Measurements from ENCODE around the gene HBA1.
"Not testable (repeated sequence)": the region's sequence is repeated elsewhere in the genome, so short reads cannot be mapped to it uniquely, and the experiment has no call there.

HBA1 gene

DNA sequence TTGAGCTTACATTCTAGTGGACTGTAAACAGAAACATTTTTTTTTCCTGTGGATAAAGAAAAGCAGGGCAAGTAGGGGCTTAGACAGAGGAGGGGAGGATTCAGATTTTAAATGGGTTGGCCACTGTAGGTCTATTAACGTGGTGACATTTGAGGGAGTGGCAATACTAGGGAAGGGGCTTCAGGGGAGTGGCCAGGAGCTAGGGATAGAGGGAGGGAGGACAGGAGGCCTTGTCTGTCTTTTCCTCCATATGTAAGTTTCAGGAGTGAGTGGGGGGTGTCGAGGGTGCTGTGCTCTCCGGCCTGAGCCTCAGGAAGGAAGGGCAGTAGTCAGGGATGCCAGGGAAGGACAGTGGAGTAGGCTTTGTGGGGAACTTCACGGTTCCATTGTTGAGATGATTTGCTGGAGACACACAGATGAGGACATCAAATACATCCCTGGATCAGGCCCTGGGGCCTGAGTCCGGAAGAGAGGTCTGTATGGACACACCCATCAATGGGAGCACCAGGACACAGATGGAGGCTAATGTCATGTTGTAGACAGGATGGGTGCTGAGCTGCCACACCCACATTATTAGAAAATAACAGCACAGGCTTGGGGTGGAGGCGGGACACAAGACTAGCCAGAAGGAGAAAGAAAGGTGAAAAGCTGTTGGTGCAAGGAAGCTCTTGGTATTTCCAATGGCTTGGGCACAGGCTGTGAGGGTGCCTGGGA lies 17.2 kb upstream of the HBA1 start:
- in situ Hi-C loops (cut with HindIII; ENCODE audit: low sequenced_read_pairs), result no loop called here

GRCh38 chr16:160242-160641 lies 16.2 kb upstream of the HBA1 start:
- in situ Hi-C loops (cut with HindIII; ENCODE audit: low sequenced_read_pairs), result not testable (repeated sequence)

DNA sequence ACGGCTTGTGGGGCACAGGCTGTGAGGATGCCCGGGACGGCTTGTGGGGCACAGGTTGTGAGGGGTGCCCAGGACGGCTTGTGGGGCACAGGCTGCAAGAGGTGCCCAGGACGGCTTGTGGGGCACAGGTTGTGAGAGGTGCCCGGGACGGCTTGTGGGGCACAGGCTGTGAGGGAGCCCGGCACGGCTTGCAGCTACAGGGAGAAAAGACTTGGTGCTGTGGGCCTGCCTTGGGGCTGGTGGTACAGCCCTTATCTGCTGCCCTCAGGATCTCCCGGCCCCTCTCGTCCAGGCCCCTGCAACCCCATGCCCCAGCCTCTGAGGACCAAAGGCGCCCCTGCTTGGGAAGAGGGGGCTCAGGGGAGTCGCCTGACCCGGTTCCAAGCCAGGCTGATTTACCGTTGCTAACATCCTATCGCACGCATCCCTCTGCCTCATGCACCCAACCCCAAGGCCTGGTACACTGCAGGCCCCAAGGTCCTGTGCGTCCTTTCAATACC lies 15.7 kb upstream of the HBA1 start:
- in situ Hi-C loops (cut with HindIII; ENCODE audit: low sequenced_read_pairs), result no loop called here

- in situ Hi-C loops (cut with HindIII; ENCODE audit: low sequenced_read_pairs), result no loop called here
Measured at GRCh38 chr16:162271-162991, 14.0 kb upstream of the HBA1 start.

DNA sequence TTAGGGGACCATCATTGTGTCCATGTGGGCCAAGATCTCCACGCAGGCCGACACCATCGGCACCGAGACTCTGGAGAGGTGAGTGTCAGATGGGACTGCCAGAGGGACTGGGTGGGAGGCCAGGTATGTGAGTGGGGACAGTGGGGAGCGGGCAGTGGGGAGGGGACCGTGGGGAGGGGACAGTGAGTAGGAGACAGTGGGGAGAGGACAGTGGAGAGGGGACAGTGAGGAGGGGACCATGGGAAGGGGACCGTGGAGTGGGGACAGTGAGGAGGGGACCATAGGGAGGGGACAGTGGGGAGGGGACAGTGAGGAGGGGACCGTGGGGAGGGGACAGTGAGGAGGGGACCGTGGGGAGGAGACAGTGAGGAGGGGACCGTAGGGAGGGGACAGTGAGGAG lies 13.3 kb upstream of the HBA1 start:
- in situ Hi-C loops (cut with HindIII; ENCODE audit: low sequenced_read_pairs), result not testable (repeated sequence)

- in situ Hi-C loops (cut with HindIII; ENCODE audit: low sequenced_read_pairs), result not testable (repeated sequence)
Measured at GRCh38 chr16:163696-164095, 12.8 kb upstream of the HBA1 start.

GRCh38 chr16:164134-164823 lies 12.2 kb upstream of the HBA1 start:
- in situ Hi-C loops (cut with HindIII; ENCODE audit: low sequenced_read_pairs), result not testable (repeated sequence)

DNA sequence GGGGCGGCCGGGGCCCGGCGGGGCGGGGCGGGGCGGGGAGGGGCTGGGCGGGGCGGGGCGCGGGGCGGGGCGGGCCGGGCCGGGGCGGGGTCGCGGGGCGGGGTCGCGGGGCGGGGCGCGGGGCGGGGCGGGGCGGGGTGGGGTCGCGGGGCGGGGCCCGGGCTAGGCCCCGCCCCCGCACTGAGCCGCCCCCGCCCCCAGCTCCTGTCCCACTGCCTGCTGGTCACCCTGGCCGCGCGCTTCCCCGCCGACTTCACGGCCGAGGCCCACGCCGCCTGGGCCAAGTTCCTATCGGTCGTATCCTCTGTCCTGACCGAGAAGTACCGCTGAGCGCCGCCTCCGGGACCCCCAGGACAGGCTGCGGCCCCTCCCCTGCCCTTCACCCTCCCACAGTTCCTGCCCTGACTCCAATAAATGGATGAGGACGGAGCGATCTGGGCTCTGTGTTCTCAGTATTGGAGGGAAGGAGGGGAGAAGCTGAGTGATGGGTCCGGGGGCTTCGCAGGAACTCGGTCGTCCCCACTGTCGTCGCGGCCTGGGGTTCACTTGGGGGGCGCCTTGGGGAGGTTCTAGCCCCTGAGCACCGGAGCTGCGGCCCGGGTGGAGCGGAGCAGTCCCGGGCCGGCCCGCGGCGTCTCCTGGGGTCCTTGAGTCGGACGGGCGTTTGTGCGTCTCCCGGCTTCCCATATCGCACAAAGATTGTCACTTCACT lies 11.5 kb upstream of the HBA1 start:
- in situ Hi-C loops (cut with HindIII; ENCODE audit: low sequenced_read_pairs), result no loop called here

DNA sequence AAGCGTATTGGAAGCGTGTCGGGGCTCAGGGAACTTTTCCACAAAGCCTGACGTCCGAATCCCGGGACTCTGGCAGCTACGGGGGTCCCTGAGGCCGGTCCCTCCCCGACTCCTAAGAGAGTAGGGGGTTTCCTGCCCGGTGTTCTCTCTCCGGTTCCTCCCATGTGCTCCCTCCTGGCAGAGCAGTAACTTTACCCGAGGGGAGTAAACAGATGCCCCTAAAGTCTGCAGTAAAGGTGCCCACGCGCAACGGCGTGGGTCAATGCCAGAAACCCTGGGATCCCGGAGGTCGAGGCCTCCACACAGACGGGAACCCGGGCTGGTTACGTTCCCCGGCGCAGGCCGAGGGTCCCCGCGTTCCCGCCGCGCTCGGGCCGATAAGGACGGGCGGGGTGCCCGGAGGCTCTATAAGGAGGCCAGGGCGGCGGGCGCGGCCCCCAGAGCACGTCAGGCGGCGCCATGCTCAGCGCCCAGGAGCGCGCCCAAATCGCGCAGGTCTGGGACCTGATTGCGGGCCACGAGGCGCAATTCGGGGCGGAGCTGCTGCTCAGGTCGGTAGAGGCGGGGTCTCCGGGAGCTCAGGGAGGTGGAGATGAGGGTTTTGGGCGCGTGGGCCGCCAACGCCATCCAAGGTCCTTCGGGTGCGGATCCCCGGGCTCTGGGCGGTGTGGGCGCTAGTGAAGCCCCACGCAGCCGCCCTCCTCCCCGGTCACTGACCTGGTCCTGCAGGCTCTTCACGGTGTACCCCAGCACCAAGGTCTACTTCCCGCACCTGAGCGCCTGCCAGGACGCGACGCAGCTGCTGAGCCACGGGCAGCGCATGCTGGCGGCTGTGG lies 10.7 kb upstream of the HBA1 start, which contains the start of gene HBM:
HBM (plus strand) TSS at position 440 of the 836 bp plus-strand sequence; CDS start at position 460, 20 bp downstream.
- in situ Hi-C loops (cut with HindIII; ENCODE audit: low sequenced_read_pairs), result no loop called here

- in situ Hi-C loops (cut with HindIII; ENCODE audit: low sequenced_read_pairs), result no loop called here
Measured at GRCh38 chr16:166375-167121, 9.9 kb upstream of the HBA1 start.

DNA sequence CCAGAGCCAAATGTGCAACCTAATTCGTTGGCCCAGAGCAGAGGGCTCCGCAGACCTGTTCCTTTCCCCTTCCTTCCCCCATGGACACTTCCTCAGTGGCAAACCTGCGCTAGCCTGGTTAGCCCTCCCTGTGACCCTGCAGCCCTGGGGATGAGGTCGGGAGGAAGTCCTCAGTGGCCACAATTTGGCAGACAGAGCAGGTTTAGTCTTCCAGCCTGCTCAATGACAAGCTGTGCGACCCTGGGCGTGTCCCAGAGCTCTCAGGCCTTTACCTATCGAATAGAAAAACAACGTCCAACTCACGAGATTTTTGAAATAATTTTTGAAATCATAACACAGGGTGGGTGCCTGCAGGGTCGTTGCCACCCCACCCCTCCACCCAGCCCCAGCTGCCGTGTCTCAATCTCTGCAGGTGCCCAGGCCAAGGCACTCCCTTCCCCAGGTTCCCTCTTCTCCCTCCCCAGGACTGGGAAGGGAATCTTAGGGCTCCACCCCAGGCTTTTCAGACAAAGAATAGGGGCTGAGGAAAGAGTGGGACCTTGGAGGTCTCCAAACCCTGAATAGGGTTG lies 9.3 kb upstream of the HBA1 start:
- in situ Hi-C loops (cut with HindIII; ENCODE audit: low sequenced_read_pairs), result no loop called here

DNA sequence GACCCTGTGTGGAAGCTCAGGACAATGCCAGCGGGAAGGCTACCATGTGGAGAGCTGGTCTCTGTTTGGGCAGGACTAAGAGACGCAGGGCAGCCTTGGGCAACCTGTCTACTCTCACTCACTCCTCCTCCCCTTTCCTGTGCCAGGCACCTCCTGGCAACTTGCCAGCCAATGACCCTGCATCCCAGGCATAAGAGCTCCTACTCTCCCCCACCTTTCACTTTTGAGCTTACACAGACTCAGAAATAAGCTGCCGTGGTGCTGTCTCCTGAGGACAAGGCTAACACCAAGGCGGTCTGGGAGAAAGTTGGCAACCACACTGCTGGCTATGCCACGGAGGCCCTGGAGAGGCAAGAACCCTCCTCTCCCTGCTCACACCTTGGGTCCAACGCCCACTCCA lies 8.1 kb upstream of the HBA1 start:
- in situ Hi-C loops (cut with HindIII; ENCODE audit: low sequenced_read_pairs), result no loop called here

DNA sequence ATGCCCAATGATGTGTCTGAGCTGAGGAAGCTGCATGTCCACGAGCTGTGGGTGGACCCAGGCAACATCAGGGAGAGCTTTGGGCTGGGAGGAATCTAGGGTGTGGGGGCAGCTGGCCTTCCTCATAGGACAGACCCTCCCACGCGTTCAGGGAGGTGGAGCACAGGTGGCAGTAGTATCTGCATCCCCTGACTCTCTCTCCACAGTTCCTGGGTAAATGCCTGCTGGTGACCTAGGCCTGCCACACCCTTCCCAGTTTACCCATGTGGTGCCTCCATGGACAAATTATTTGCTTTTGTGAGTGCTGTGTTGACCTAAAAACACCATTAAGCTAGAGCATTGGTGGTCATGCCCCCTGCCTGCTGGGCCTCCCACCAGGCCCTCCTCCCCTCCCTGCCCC lies 7.5 kb upstream of the HBA1 start:
- in situ Hi-C loops (cut with HindIII; ENCODE audit: low sequenced_read_pairs), result no loop called here

GRCh38 chr16:170088-170507 lies 6.4 kb upstream of the HBA1 start:
- in situ Hi-C loops (cut with HindIII; ENCODE audit: low sequenced_read_pairs), result not testable (repeated sequence)

DNA sequence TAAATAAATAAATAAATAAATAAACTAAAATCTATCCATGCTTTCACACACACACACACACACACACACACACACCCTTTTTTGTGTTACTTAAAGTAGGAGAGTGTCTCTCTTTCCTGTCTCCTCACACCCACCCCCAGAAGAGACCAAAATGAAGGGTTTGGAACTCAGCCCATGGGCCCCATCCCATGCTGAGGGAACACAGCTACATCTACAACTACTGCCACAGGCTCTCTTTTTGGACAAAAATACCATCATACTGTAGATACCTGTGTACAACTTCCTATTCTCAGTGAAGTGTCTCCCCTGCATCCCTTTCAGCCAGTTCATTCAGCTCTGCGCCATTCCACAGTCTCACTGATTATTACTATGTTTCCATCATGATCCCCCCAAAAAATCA lies 5.7 kb upstream of the HBA1 start:
- in situ Hi-C loops (cut with HindIII; ENCODE audit: low sequenced_read_pairs), result no loop called here

GRCh38 chr16:172374-172941 lies 4.0 kb upstream of the HBA1 start, which contains the start of gene HBA2:
Gene HBA2, plus strand, starts transcription at chr16:172876. Its CDS starts 37 bp downstream, at chr16:172913.
- in situ Hi-C loops (cut with HindIII; ENCODE audit: low sequenced_read_pairs), result not testable (repeated sequence)

GRCh38 chr16:173211-173854 lies 3.1 kb upstream of the HBA1 start:
- in situ Hi-C loops (cut with HindIII; ENCODE audit: low sequenced_read_pairs), result not testable (repeated sequence)
